ENCODE measurements around the gene PRKD1. TPM values are rescaled to one million over a fixed set of nuclear protein-coding genes. Genes with fewer than 3 reads are reported as not detected.

The PRKD1 gene
- total RNA-seq, 1 experiment from 2014 or later, result not detected

GRCh38 chr14:29687071-29687765 lies 240.4 kb downstream of the PRKD1 start:
- BruUV-seq (replicated peaks), result no TSS peak
- POLR2A ChIA-PET, result no interaction called here

More at GRCh38 chr14:29687071-29687765, 240.4 kb downstream of the PRKD1 start:
- H2AFZ ChIP-seq (ENCODE audit: low read depth, low read length, poor library complexity, severe bottlenecking), result no peak overlapping the region
- no peaks in the 10 kb centered on the region for H3K27me3 ChIP-seq (ENCODE audit: insufficient read depth, low read length)
- no peaks in the 10 kb centered on the region for H3K36me3 ChIP-seq (ENCODE audit: control insufficient read depth in 1 of 2, insufficient read depth in 2 of 2, low read length in 2 of 2)
- DNase-seq (ENCODE audit: low read depth, low spot score) (no peak), ATAC-seq (no peak)
- no peaks in the 10 kb centered on the region for H3K4me1 ChIP-seq (ENCODE audit: control insufficient read depth in 1 of 2, insufficient read depth in 2 of 2, low read length in 2 of 2)
- no peaks in the 10 kb centered on the region for H4K20me1 ChIP-seq (ENCODE audit: insufficient read depth)
- H3K9me3 ChIP-seq (ENCODE audit: control insufficient read depth in 1 of 2, insufficient read depth in 1 of 2, low read depth in 1 of 2, low read length in 2 of 2), result peaks cover 14 to 35% of the 10 kb centered on the region in 2 experiments; a peak in 2 of 4 replicates
- no peak overlapping the region for H3K27ac ChIP-seq (ENCODE audit: low read depth, low read length)
- H3K4me2 ChIP-seq (ENCODE audit: low read length), result no peak overlapping the region
- H3K4me3 ChIP-seq (replicated peaks in 1 of 2; ENCODE audit: low read depth in 1 of 2, low read length in 2 of 2), result no peak overlapping the region
- H3K9ac ChIP-seq (ENCODE audit: low read length), result no peak overlapping the region
- RAD21 ChIA-PET (ENCODE audit: low non-redundant PET in 1 of 2, low total read pairs in 2 of 2, uncharacterized antibody in 2 of 2, unreplicated experiment in 2 of 2), result no interaction called here
- no peaks in the 10 kb centered on the region for H3K79me2 ChIP-seq (ENCODE audit: insufficient read depth, low read length)
- intact Hi-C loops (cut with micrococcal nuclease), result no loop called here
- CTCF ChIA-PET, result no interaction called here
- TF ChIP-seq ZFX (IDR thresholded peaks at IDR 0.05) (no peak), ZNF274 (IDR thresholded peaks at IDR 0.05; ENCODE audit: low read depth, low read length) (no peak), ELF1 (IDR thresholded peaks at IDR 0.05; ENCODE audit: borderline replicate concordance, low read depth) (no peak), EGR1 (IDR thresholded peaks at IDR 0.05; ENCODE audit: low read depth) (no peak), CTCF (IDR thresholded peaks at IDR 0.05 in 2 of 3, conservative IDR thresholded peaks at IDR 0.05 in 1 of 3; ENCODE audit: borderline replicate concordance in 1 of 3, insufficient read depth in 1 of 3, low read depth in 2 of 3, low read length in 2 of 3) (no peak), JUND (IDR thresholded peaks at IDR 0.05) (no peak), ATF3 (IDR thresholded peaks at IDR 0.05) (no peak), RAD21 (IDR thresholded peaks at IDR 0.05; ENCODE audit: low read depth) (no peak), SP1 (IDR thresholded peaks at IDR 0.05; ENCODE audit: low read depth) (no peak), CBX3 (IDR thresholded peaks at IDR 0.05; ENCODE audit: low read depth) (no peak), FOSL1 (IDR thresholded peaks at IDR 0.05; ENCODE audit: low read depth) (no peak), POLR2AphosphoS5 (IDR thresholded peaks at IDR 0.05; ENCODE audit: low read depth, low read length) (no peak)
- H3K9me2 ChIP-seq (ENCODE audit: insufficient read depth), result no peaks in the 10 kb centered on the region

All from HCT116 (cell line).